K562 (cell line): ENCODE data around the gene TLR8. TPM values are rescaled to one million over a fixed set of nuclear protein-coding genes. Genes with fewer than 3 reads are reported as not detected.

ENCODE experiments used
- ATAC-seq: fragments of 200-7000 bp; cut with Tn5 transposase; 3 replicates; pipeline ENCODE4 v1.9.1; 2020; ENCODE audit warnings: moderate library complexity
- BruUV-seq: library from RNA; stranded (reverse); fragments of 400-500 nt; replicated peaks from 2 replicates; lab custom pipeline; 2021; lab: Mats Ljungman, UMichigan
- CTCF ChIA-PET: fragments of 300-600 bp; formaldehyde crosslinking; extraction: SDS; loops from one replicate; lab custom pipeline; 2021; ENCODE audit warnings: low intra/inter-chr PET ratio; lab: Yijun Ruan, JAX
- POLR2A ChIA-PET: fragments of 300-600, 350-650 bp; sonication (Branson Sonifier 250); formaldehyde crosslinking; extraction: SDS; loops from one replicate; lab custom pipeline; 2021; ENCODE audit warnings: antibody characterized with exemption, inconsistent platforms; lab: Yijun Ruan, JAX
- DNase-seq, 4 experiments: peaks; one replicate each; pipeline versions ENCODE4 v3.0.0 to v3.0.0-alpha.2; 2011 to 2018; ENCODE audit warnings: low spot score in 3 of 4, mixed read lengths in 3 of 4; ENCODE audit errors: extremely low read depth in 1 of 4
- FAIRE-seq: peaks from 2 replicates; lab custom pipeline; 2011; peaks lifted over from hg19 to GRCh38; lab: Jason Lieb, UNC
- H2AFZ ChIP-seq: 2 replicates; pipeline ENCODE4 v1.6.0; 2011; ENCODE audit warnings: low read depth, low read length, control low read depth, inconsistent platforms
- H3K27ac ChIP-seq: fragments of 200-600 bp; 3 replicates; pipeline ENCODE4 v1.8.0; 2011; ENCODE audit warnings: low read depth, mild to moderate bottlenecking, control low read depth, inconsistent platforms, low read length, moderate library complexity, mixed read lengths; ENCODE audit errors: extremely low read depth
- H3K27me3 ChIP-seq, 2 experiments: fragments of 300-600 bp in 1 of 2; 2 replicates in 1 of 2; 3 replicates in 1 of 2; pipeline versions ENCODE4 v1.6.0 to v1.8.0; 2011; ENCODE audit warnings: inconsistent platforms in 2 of 2, low read length in 2 of 2, mild to moderate bottlenecking in 1 of 2, mixed read lengths in 1 of 2, moderate library complexity in 1 of 2; ENCODE audit not compliant: control insufficient read depth in 2 of 2, insufficient read depth in 2 of 2
- H3K36me3 ChIP-seq: fragments of 300-600 bp; 3 replicates; pipeline ENCODE4 v1.8.0; 2011; ENCODE audit warnings: mild to moderate bottlenecking, low read length, inconsistent platforms; ENCODE audit not compliant: control insufficient read depth, insufficient read depth
- H3K4me1 ChIP-seq, 2 experiments: fragments of 200-600 bp in 1 of 2; replicated peaks in 1 of 2; 2 replicates in 1 of 2; 3 replicates in 1 of 2; pipeline versions ENCODE4 v1.5.1 to v1.8.0; 2011; ENCODE audit warnings: inconsistent platforms in 2 of 2, low read length in 2 of 2, mild to moderate bottlenecking in 1 of 2, mixed read lengths in 1 of 2, moderate library complexity in 1 of 2; ENCODE audit not compliant: control insufficient read depth in 2 of 2, insufficient read depth in 2 of 2
- H3K4me2 ChIP-seq: 2 replicates; pipeline ENCODE4 v1.6.1; 2011; ENCODE audit warnings: low read length, control low read depth, inconsistent platforms, mixed read lengths; ENCODE audit not compliant: insufficient read depth
- H3K4me3 ChIP-seq: fragments of 200-600 bp; sonication (generic), shearing (Covaris generic); 2 replicates; pipeline ENCODE4 v1.5.1; 2016; ENCODE audit warnings: control low read depth, inconsistent platforms
- H3K79me2 ChIP-seq: fragments of 200-600 bp; 3 replicates; pipeline ENCODE4 v1.8.0; 2011; ENCODE audit warnings: low read length, inconsistent platforms; ENCODE audit not compliant: control insufficient read depth, insufficient read depth
- H3K9ac ChIP-seq, 2 experiments: 2 replicates each; pipeline versions ENCODE4 v1.6.0 to v1.6.1; 2011; ENCODE audit warnings: low read depth in 2 of 2, low read length in 2 of 2, control low read depth in 1 of 2, inconsistent platforms in 1 of 2, mild to moderate bottlenecking in 1 of 2, mixed read lengths in 1 of 2; ENCODE audit not compliant: insufficient read depth in 1 of 2
- H3K9me1 ChIP-seq: one replicate; pipeline ENCODE4 v1.6.0; 2011; ENCODE audit warnings: inconsistent platforms, mild to moderate bottlenecking, low read length, moderate library complexity; ENCODE audit not compliant: control insufficient read depth, insufficient read depth
- H3K9me3 ChIP-seq: replicated peaks from 2 replicates; pipeline ENCODE4 v1.5.1; 2011; ENCODE audit warnings: low read depth, low read length, inconsistent platforms; ENCODE audit not compliant: control insufficient read depth, insufficient read depth
- H4K20me1 ChIP-seq: replicated peaks from 2 replicates; pipeline ENCODE4 v1.6.1; 2011; ENCODE audit warnings: low read length, inconsistent platforms, mixed read lengths; ENCODE audit not compliant: control insufficient read depth, insufficient read depth
- E2F5 ChIP-seq: sonication (generic); formaldehyde crosslinking; IDR thresholded peaks from 2 replicates; pipeline ENCODE4 v1.8.0; 2022; ENCODE audit warnings: mild to moderate bottlenecking, missing genetic modification reagents
- FOXJ2 ChIP-seq: fragments of 200-800 bp; sonication (Bioruptor generic); IDR thresholded peaks from 2 replicates; pipeline ENCODE4 v1.6.1; 2016; ENCODE audit warnings: missing genetic modification characterization, missing compliant biosample characterization
- NR2C1 ChIP-seq, 2 experiments: fragments of 450-650 bp; IDR thresholded peaks; 2 replicates each; pipeline ENCODE4 v1.6.1; 2017; ENCODE audit warnings: mild to moderate bottlenecking in 2 of 2, antibody characterized with exemption in 1 of 2, inconsistent platforms in 1 of 2, missing compliant biosample characterization in 1 of 2, missing genetic modification characterization in 1 of 2
- RAD51 ChIP-seq: fragments of 450-650 bp; IDR thresholded peaks from 2 replicates; pipeline ENCODE4 v1.7.1; 2016; ENCODE audit warnings: low read depth, mild to moderate bottlenecking, borderline replicate concordance
- RBM34 ChIP-seq: fragments of 200-400 bp; formaldehyde crosslinking; IDR thresholded peaks from 2 replicates; pipeline ENCODE4 v1.6.1; 2018; ENCODE audit warnings: low read length, borderline replicate concordance; ENCODE audit not compliant: insufficient read depth
- ZNF146 ChIP-seq: IDR thresholded peaks from one replicate; pipeline ENCODE4 v1.6.1; 2018; ENCODE audit warnings: missing compliant biosample characterization; ENCODE audit not compliant: unreplicated experiment
- ZNF253 ChIP-seq: fragments of 250-450 bp; sonication (Bioruptor Pico); conservative IDR thresholded peaks from 2 replicates; pipeline ENCODE4 v1.6.1; 2021; ENCODE audit warnings: mild to moderate bottlenecking
- WGBS: fragments of 100-300 bp; shearing (Covaris generic); methylation state at CpG from one replicate; pipeline ENCODE4 v1.1.6; 2016; ENCODE audit warnings: low coverage, mixed read lengths; ENCODE audit not compliant: insufficient coverage; ENCODE audit errors: missing lambda C conversion rate; 5-methylcytosine and 5-hydroxymethylcytosine counted together
- in situ Hi-C: fragments of 300-500 bp; cut with MboI; formaldehyde crosslinking; loops from 4 replicates; pipeline ENCODE4 v1.15.0; 2018; ENCODE audit warnings: inconsistent platforms, mixed read lengths
- intact Hi-C: fragments of 100-400 bp; cut with micrococcal nuclease; formaldehyde crosslinking; loops from 2 replicates; pipeline ENCODE4 v1.14.2; 2022
- polyA plus RNA-seq, 8 experiments: library from polyadenylated mRNA; depleted of rRNA in 4 of 8; stranded (reverse) in 5 of 8; unstranded in 3 of 8; fragments of >200 nt; fragmentation: Nextera tagmentation in 2 of 8; fragmentation: Illumina TruSeq in 1 of 8; extraction: Ambion mirVana in 2 of 8; extraction: Trizol in 1 of 8; gene quantifications; 2 replicates each; pipeline versions ENCODE4 v1.2.1 to v1.2.3, GENCODE V29; 2011 to 2014; ENCODE audit warnings: inconsistent platforms in 1 of 8, missing spikeins in 1 of 8
- total RNA-seq, 7 experiments: library from RNA; depleted of rRNA in 6 of 7; stranded (reverse); fragments of >200 nt in 6 of 7; fragmentation: Illumina TruSeq in 2 of 7; extraction: Trizol in 2 of 7; gene quantifications; 2 replicates each; pipeline versions ENCODE4 v1.2.1 to v1.2.3, GENCODE V29; 2011 to 2021; ENCODE audit warnings: low replicate concordance in 1 of 7
- TF ChIP-seq, protein P1 (sequence below): fragments of 250-450 bp; sonication (Bioruptor Pico); IDR thresholded peaks from 2 replicates; pipeline ENCODE4 v1.4.0; 2020
- TF ChIP-seq, protein P2 (sequence below): sonication (generic); formaldehyde crosslinking; IDR thresholded peaks from 2 replicates; pipeline ENCODE4 v1.4.0; 2020; ENCODE audit warnings: mild to moderate bottlenecking, missing genetic modification reagents
- TF ChIP-seq, protein P3 (sequence below): fragments of 250-450 bp; sonication (Bioruptor Pico); IDR thresholded peaks from 2 replicates; pipeline ENCODE4 v1.4.0; 2020; ENCODE audit warnings: mild to moderate bottlenecking, moderate library complexity

TLR8 gene
- total and polyA plus RNA-seq, 9 of the 15 experiments (the other 6 are each of a cell fraction or from before 2014, with no cell fraction given) = not detected

- no peaks in the 10 kb centered on the region for H4K20me1 ChIP-seq
- H3K9me1 ChIP-seq = no peaks in the 10 kb centered on the region
- no peaks in the 10 kb centered on the region; the same call in 2 of the 3 replicates for H3K36me3 ChIP-seq
- BruUV-seq = no TSS peak
- no peak overlapping the region for H3K9ac ChIP-seq
- no peak overlapping the region for H2AFZ ChIP-seq
- no peak overlapping the region for H3K4me3 ChIP-seq
- H3K79me2 ChIP-seq = no peaks in the 10 kb centered on the region; the same call in 2 of the 3 replicates
- H3K4me1 ChIP-seq = peaks cover 5 to 55% of the 10 kb centered on the region in 2 experiments; a peak in 4 of 5 replicates
- no peak overlapping the region for H3K4me2 ChIP-seq
- ATAC-seq = no peak
- DNase-seq = no peak
- in situ Hi-C loops = no loop called here
- FAIRE-seq = no peak
- intact Hi-C loops = no loop called here
- H3K27me3 ChIP-seq = no peaks in the 10 kb centered on the region
- WGBS = 68% methylated on average over 2 of the region's 2 CpGs
- CTCF ChIA-PET = interaction anchor here (0.8 kb wide), 1 partner anchor 26 kb away, joined by 4 read pairs; no protein-coding TSS in a partner anchor
- POLR2A ChIA-PET = no interaction called here
- H3K9me3 ChIP-seq = no peaks in the 10 kb centered on the region
- H3K27ac ChIP-seq = no peak overlapping the region
- TF ChIP-seq RAD51 (no peak), NR2C1 (IDR thresholded peaks at IDR 0.05) (no peak), NR2C1 (tag; IDR thresholded peaks at IDR 0.05) (no peak), ZNF253 (CRISPR knock-in tag) (no peak), FOXJ2 (tag) (no peak), RBM34 (no peak), ZNF146 (CRISPR knock-in tag) (no peak), E2F5 (no peak)
- TF ChIP-seq, protein P1, sequence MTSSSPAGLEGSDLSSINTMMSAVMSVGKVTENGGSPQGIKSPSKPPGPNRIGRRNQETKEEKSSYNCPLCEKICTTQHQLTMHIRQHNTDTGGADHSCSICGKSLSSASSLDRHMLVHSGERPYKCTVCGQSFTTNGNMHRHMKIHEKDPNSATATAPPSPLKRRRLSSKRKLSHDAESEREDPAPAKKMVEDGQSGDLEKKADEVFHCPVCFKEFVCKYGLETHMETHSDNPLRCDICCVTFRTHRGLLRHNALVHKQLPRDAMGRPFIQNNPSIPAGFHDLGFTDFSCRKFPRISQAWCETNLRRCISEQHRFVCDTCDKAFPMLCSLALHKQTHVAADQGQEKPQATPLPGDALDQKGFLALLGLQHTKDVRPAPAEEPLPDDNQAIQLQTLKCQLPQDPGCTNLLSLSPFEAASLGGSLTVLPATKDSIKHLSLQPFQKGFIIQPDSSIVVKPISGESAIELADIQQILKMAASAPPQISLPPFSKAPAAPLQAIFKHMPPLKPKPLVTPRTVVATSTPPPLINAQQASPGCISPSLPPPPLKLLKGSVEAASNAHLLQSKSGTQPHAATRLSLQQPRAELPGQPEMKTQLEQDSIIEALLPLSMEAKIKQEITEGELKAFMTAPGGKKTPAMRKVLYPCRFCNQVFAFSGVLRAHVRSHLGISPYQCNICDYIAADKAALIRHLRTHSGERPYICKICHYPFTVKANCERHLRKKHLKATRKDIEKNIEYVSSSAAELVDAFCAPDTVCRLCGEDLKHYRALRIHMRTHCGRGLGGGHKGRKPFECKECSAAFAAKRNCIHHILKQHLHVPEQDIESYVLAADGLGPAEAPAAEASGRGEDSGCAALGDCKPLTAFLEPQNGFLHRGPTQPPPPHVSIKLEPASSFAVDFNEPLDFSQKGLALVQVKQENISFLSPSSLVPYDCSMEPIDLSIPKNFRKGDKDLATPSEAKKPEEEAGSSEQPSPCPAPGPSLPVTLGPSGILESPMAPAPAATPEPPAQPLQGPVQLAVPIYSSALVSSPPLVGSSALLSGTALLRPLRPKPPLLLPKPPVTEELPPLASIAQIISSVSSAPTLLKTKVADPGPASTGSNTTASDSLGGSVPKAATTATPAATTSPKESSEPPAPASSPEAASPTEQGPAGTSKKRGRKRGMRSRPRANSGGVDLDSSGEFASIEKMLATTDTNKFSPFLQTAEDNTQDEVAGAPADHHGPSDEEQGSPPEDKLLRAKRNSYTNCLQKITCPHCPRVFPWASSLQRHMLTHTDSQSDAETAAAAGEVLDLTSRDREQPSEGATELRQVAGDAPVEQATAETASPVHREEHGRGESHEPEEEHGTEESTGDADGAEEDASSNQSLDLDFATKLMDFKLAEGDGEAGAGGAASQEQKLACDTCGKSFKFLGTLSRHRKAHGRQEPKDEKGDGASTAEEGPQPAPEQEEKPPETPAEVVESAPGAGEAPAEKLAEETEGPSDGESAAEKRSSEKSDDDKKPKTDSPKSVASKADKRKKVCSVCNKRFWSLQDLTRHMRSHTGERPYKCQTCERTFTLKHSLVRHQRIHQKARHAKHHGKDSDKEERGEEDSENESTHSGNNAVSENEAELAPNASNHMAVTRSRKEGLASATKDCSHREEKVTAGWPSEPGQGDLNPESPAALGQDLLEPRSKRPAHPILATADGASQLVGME (CRISPR knock-in tag) = no peak
- TF ChIP-seq, protein P2, sequence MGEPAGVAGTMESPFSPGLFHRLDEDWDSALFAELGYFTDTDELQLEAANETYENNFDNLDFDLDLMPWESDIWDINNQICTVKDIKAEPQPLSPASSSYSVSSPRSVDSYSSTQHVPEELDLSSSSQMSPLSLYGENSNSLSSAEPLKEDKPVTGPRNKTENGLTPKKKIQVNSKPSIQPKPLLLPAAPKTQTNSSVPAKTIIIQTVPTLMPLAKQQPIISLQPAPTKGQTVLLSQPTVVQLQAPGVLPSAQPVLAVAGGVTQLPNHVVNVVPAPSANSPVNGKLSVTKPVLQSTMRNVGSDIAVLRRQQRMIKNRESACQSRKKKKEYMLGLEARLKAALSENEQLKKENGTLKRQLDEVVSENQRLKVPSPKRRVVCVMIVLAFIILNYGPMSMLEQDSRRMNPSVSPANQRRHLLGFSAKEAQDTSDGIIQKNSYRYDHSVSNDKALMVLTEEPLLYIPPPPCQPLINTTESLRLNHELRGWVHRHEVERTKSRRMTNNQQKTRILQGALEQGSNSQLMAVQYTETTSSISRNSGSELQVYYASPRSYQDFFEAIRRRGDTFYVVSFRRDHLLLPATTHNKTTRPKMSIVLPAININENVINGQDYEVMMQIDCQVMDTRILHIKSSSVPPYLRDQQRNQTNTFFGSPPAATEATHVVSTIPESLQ (CRISPR knock-in tag) = no peak
- TF ChIP-seq, protein P3, sequence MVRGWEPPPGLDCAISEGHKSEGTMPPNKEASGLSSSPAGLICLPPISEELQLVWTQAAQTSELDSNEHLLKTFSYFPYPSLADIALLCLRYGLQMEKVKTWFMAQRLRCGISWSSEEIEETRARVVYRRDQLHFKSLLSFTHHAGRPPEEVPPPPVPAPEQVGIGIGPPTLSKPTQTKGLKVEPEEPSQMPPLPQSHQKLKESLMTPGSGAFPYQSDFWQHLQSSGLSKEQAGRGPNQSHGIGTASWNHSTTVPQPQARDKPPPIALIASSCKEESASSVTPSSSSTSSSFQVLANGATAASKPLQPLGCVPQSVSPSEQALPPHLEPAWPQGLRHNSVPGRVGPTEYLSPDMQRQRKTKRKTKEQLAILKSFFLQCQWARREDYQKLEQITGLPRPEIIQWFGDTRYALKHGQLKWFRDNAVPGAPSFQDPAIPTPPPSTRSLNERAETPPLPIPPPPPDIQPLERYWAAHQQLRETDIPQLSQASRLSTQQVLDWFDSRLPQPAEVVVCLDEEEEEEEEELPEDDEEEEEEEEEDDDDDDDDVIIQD (CRISPR knock-in tag) = no peak
These were observed 42.1 kb downstream of the TLR8 start for GRCh38 chrX:12948495-12948894.
